ENCODE data around the gene CXXC5. TPM values are rescaled to one million over a fixed set of nuclear protein-coding genes. Genes with fewer than 3 reads are reported as not detected.

CXXC5 gene
- total RNA-seq, 2 donors from 2014 or later = 57.9 to 59.5 TPM

- DNase-seq (ENCODE audit: low spot score) = no peak
- TF ChIP-seq CTCF (IDR thresholded peaks at IDR 0.05) = no peak
- Histone ChIP-seq H3K27me3 (no peaks in the 10 kb centered on the region), H3K4me1 (peaks cover 0 to 73% of the 10 kb centered on the region in 2 donors), H3K36me3 (peaks cover 15% of the 10 kb centered on the region), H3K9me3 (no peaks in the 10 kb centered on the region), H3K4me3 (no peak overlapping the region), H3K27ac (peak overlapping the region; percentile 77 to 79)
These were observed 39.5 kb downstream of the CXXC5 start for GRCh38 chr5:139687656-139688055.

GRCh38 chr5:139688088-139688702 lies 40.0 kb downstream of the CXXC5 start:
- peak overlapping the region; percentile 77 to 79 for H3K27ac ChIP-seq
- no peak for DNase-seq (ENCODE audit: low spot score)
- no peak for TF ChIP-seq CTCF (IDR thresholded peaks at IDR 0.05)
- H3K4me1 ChIP-seq = peaks cover 0 to 79% of the 10 kb centered on the region in 2 donors
- H3K9me3 ChIP-seq = no peaks in the 10 kb centered on the region
- no peaks in the 10 kb centered on the region for H3K27me3 ChIP-seq
- H3K4me3 ChIP-seq = no peak overlapping the region
- peaks cover 10% of the 10 kb centered on the region for H3K36me3 ChIP-seq

GRCh38 chr5:139688751-139689372 lies 40.7 kb downstream of the CXXC5 start:
- Histone ChIP-seq H3K4me3 (no peak overlapping the region), H3K27ac (peak overlapping the region; percentile 77 to 79), H3K9me3 (no peaks in the 10 kb centered on the region), H3K36me3 (peaks cover 3% of the 10 kb centered on the region), H3K4me1 (peaks cover 0 to 85% of the 10 kb centered on the region in 2 donors), H3K27me3 (no peaks in the 10 kb centered on the region)
- DNase-seq (ENCODE audit: low spot score) = no peak
- no peak for TF ChIP-seq CTCF (IDR thresholded peaks at IDR 0.05)

- no peaks in the 10 kb centered on the region for H3K27me3 ChIP-seq
- H3K4me3 ChIP-seq = no peak overlapping the region
- no peak for TF ChIP-seq CTCF (IDR thresholded peaks at IDR 0.05)
- DNase-seq (ENCODE audit: low spot score) = no peak
- H3K36me3 ChIP-seq = no peaks in the 10 kb centered on the region
- peaks cover 0 to 81% of the 10 kb centered on the region in 2 donors for H3K4me1 ChIP-seq
- H3K9me3 ChIP-seq = no peaks in the 10 kb centered on the region
- H3K27ac ChIP-seq = peak overlapping the region; percentile 37 to 51
These were observed 41.5 kb downstream of the CXXC5 start for GRCh38 chr5:139689631-139690063.

- no peaks in the 10 kb centered on the region for H3K9me3 ChIP-seq
- peak overlapping the region; percentile 37 to 51 for H3K27ac ChIP-seq
- H3K4me1 ChIP-seq = peaks cover 0 to 75% of the 10 kb centered on the region in 2 donors
- H3K36me3 ChIP-seq = no peaks in the 10 kb centered on the region
- peak; percentile 29 to 72 for TF ChIP-seq CTCF (IDR thresholded peaks at IDR 0.05)
- no peak for DNase-seq (ENCODE audit: low spot score)
- no peak overlapping the region for H3K4me3 ChIP-seq
- no peaks in the 10 kb centered on the region for H3K27me3 ChIP-seq
These were observed 42.1 kb downstream of the CXXC5 start for GRCh38 chr5:139690064-139690802.

All from right atrium auricular region (tissue), 2 donors.